Measurements from ENCODE around the gene CAPZA1.

Gene CAPZA1

DNA sequence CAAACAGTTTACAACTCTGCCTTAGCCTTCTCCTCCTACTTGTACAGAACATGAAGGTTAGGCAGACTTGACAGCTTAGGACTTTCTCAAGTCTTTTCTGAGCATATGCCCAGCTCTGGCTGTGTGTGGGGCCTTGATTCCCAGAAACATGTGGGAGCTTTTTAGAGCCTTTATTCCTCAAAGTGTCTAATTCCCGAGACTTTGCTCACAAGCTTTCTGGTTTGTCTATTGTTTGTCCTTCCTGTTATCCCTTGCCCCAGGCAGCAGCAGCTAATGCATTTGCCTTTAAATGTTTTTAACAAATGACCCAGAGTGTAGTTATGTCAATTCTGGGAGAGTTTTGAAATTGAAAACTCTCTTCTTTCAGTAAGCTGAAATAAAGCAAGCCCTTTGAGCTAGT is 29.9 kb upstream of the CAPZA1 start:
- in situ Hi-C loops (cut with MboI; ENCODE audit: low sequenced_read_pairs, unreplicated experiment) = no loop called here
- TF ChIP-seq, protein P1, sequence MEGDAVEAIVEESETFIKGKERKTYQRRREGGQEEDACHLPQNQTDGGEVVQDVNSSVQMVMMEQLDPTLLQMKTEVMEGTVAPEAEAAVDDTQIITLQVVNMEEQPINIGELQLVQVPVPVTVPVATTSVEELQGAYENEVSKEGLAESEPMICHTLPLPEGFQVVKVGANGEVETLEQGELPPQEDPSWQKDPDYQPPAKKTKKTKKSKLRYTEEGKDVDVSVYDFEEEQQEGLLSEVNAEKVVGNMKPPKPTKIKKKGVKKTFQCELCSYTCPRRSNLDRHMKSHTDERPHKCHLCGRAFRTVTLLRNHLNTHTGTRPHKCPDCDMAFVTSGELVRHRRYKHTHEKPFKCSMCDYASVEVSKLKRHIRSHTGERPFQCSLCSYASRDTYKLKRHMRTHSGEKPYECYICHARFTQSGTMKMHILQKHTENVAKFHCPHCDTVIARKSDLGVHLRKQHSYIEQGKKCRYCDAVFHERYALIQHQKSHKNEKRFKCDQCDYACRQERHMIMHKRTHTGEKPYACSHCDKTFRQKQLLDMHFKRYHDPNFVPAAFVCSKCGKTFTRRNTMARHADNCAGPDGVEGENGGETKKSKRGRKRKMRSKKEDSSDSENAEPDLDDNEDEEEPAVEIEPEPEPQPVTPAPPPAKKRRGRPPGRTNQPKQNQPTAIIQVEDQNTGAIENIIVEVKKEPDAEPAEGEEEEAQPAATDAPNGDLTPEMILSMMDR (IDR thresholded peaks at IDR 0.05; ENCODE audit: borderline replicate concordance, control extremely low read depth, extremely low read depth, insufficient read depth, missing control alignments) = no peak
- DNase-seq (ENCODE audit: low spot score) = no peak

DNA sequence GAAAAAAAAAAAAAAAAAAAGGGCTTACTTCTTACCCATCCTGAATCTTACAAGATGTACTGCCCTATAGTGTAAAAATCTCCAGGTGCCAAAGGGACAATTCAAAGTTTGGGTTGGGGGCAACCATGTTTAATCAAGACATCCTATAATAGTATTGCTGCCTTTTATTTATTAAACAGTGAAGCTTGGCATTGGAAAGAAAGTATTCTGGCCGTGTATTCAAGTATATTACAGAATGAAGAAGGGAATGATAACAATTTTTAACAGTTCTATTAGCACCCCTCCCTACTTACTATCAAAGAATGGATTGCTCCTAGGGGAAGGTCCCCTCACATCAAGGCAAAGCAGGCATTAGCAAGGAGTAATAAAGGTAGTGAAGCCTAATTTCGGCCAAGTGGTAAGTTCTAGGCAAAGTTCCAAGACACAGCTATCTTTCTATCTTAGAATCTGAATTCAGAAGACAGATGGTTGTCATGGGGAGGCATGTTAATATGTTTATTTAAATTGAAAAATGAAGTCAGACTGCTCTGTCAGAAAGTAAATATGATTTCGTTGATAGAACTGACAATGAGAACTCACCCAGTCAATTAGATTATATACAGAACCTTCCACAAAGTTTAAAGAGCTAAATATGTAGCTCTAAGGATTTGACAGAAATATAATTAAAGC is 25.3 kb upstream of the CAPZA1 start:
- in situ Hi-C loops (cut with MboI; ENCODE audit: low sequenced_read_pairs, unreplicated experiment) = no loop called here
- no peak for DNase-seq (ENCODE audit: low spot score)
- TF ChIP-seq, protein P1 (IDR thresholded peaks at IDR 0.05; ENCODE audit: borderline replicate concordance, control extremely low read depth, extremely low read depth, insufficient read depth, missing control alignments) = no peak

DNA sequence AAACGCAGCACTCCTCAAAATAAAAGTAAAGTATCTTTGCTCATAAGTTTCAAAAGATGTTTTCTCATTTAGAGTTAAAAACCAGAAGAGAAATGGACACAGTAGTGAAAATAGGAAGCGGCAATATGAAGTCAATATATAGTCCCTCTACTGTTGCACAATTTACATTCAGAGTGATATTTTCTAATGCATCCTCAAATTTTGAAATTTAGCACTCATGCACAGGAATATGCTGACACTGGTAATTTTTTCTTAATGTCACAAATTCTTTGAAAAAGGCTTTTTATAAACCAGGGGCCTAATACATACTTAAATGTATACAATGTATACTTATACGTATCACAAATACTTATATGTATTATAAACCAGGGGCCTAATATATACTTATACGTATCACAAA is 20.2 kb upstream of the CAPZA1 start:
- no peak for DNase-seq (ENCODE audit: low spot score)
- in situ Hi-C loops (cut with MboI; ENCODE audit: low sequenced_read_pairs, unreplicated experiment) = no loop called here
- TF ChIP-seq, protein P1 (IDR thresholded peaks at IDR 0.05; ENCODE audit: borderline replicate concordance, control extremely low read depth, extremely low read depth, insufficient read depth, missing control alignments) = no peak

DNA sequence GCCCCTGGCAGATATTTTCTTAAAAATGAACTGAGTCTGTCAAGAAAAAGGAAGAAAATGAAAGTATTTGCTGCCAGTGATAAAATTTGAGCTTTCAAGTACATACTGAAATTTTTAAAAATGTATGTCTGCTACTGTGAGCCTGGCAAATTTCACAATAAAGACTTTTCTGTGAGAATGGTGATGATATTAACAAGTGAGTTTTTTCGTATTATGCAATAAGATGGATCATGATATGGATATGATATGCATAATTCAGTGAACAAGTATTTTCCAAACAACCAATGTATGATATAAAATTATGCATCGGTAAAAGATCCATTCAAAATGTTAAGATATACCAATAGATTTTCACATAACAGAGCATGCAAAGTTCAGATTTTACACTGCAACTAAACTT is 16.6 kb upstream of the CAPZA1 start:
- TF ChIP-seq, protein P1 (IDR thresholded peaks at IDR 0.05; ENCODE audit: borderline replicate concordance, control extremely low read depth, extremely low read depth, insufficient read depth, missing control alignments) = no peak
- no peak for DNase-seq (ENCODE audit: low spot score)
- in situ Hi-C loops (cut with MboI; ENCODE audit: low sequenced_read_pairs, unreplicated experiment) = no loop called here

DNA sequence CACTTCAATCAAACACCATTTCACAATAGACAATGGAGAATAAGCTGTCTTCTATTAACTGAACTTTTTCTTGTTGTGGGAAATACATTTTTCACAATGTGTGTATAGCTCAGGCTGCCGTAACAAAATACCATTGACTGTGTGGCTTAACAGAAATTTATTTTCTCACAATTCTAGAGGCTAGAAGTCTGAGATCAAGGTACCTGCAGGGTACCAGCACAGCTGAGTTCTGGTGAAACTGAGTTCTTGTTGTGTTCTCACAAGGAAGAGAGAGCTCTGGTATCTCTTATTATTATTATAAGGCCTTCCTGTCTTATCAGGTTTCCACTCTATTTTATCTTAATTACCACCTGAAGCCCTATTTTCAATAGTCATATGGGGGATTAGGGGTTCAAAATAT is 16.1 kb upstream of the CAPZA1 start:
- no peak for DNase-seq (ENCODE audit: low spot score)
- in situ Hi-C loops (cut with MboI; ENCODE audit: low sequenced_read_pairs, unreplicated experiment) = no loop called here
- TF ChIP-seq, protein P1 (IDR thresholded peaks at IDR 0.05; ENCODE audit: borderline replicate concordance, control extremely low read depth, extremely low read depth, insufficient read depth, missing control alignments) = no peak

DNA sequence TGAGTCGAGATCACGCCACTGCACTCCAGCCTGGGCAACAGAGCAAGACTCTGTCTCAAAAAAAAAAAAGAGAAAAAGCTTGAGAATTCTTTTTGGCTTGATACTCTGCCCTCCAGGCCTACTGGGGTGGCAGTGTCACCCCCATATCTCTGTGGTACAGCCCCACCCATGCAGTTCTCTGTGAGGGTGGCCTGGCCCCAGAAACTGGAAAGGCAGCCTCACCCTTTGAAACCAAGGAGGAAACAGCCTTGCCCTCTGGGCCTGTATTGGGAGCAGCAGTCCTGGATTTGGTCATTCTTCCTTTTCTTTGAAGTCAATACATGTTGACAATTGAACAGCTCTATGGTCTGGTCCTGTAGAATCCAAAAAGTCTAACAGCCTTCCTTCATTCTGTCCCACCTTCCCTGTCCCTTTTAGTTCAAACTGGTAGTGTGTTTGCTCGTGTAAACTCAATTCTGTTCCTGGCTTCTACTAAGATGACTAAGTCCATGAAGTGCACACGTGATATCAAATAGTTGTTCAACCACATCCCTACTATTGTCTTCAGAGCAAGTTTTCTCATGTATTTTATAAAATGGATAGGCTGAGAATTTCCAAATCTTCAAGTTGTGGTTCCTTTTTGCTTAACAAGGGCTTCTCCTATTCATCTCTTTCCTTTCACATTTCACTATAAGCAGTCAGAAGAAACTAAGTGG is 13.9 kb upstream of the CAPZA1 start:
- TF ChIP-seq, protein P1 (IDR thresholded peaks at IDR 0.05; ENCODE audit: borderline replicate concordance, control extremely low read depth, extremely low read depth, insufficient read depth, missing control alignments) = no peak
- in situ Hi-C loops (cut with MboI; ENCODE audit: low sequenced_read_pairs, unreplicated experiment) = no loop called here
- DNase-seq (ENCODE audit: low spot score) = no peak

Data from GM13976 (cell line).